Activated naive CD8-positive, alpha-beta T cell (primary cell): ENCODE results near the gene RAB3GAP2.
"Not testable (repeated sequence)": the region's sequence is repeated elsewhere in the genome, so short reads cannot be mapped to it uniquely, and the experiment has no call there.

ENCODE experiments used
- H3K27ac Mint-ChIP-seq: one replicate; pipeline ENCODE4 v1.8.0; 2021; ENCODE audit warnings: mixed read lengths
- H3K27me3 Mint-ChIP-seq: one replicate; pipeline ENCODE4 v1.8.0; 2021; ENCODE audit warnings: mixed read lengths
- H3K36me3 Mint-ChIP-seq: one replicate; pipeline ENCODE4 v1.8.0; 2021; ENCODE audit warnings: mixed read lengths
- H3K4me1 Mint-ChIP-seq: one replicate; pipeline ENCODE4 v1.8.0; 2021; ENCODE audit warnings: low read depth, mixed read lengths
- H3K4me3 Mint-ChIP-seq: one replicate; pipeline ENCODE4 v1.8.0; 2021; ENCODE audit warnings: mild to moderate bottlenecking, mixed read lengths
- H3K9me3 Mint-ChIP-seq: one replicate; pipeline ENCODE4 v1.8.0; 2021; ENCODE audit warnings: low read depth, mixed read lengths

Gene RAB3GAP2, protein sequence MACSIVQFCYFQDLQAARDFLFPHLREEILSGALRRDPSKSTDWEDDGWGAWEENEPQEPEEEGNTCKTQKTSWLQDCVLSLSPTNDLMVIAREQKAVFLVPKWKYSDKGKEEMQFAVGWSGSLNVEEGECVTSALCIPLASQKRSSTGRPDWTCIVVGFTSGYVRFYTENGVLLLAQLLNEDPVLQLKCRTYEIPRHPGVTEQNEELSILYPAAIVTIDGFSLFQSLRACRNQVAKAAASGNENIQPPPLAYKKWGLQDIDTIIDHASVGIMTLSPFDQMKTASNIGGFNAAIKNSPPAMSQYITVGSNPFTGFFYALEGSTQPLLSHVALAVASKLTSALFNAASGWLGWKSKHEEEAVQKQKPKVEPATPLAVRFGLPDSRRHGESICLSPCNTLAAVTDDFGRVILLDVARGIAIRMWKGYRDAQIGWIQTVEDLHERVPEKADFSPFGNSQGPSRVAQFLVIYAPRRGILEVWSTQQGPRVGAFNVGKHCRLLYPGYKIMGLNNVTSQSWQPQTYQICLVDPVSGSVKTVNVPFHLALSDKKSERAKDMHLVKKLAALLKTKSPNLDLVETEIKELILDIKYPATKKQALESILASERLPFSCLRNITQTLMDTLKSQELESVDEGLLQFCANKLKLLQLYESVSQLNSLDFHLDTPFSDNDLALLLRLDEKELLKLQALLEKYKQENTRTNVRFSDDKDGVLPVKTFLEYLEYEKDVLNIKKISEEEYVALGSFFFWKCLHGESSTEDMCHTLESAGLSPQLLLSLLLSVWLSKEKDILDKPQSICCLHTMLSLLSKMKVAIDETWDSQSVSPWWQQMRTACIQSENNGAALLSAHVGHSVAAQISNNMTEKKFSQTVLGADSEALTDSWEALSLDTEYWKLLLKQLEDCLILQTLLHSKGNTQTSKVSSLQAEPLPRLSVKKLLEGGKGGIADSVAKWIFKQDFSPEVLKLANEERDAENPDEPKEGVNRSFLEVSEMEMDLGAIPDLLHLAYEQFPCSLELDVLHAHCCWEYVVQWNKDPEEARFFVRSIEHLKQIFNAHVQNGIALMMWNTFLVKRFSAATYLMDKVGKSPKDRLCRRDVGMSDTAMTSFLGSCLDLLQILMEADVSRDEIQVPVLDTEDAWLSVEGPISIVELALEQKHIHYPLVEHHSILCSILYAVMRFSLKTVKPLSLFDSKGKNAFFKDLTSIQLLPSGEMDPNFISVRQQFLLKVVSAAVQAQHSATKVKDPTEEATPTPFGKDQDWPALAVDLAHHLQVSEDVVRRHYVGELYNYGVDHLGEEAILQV (N-terminal part only)

DNA sequence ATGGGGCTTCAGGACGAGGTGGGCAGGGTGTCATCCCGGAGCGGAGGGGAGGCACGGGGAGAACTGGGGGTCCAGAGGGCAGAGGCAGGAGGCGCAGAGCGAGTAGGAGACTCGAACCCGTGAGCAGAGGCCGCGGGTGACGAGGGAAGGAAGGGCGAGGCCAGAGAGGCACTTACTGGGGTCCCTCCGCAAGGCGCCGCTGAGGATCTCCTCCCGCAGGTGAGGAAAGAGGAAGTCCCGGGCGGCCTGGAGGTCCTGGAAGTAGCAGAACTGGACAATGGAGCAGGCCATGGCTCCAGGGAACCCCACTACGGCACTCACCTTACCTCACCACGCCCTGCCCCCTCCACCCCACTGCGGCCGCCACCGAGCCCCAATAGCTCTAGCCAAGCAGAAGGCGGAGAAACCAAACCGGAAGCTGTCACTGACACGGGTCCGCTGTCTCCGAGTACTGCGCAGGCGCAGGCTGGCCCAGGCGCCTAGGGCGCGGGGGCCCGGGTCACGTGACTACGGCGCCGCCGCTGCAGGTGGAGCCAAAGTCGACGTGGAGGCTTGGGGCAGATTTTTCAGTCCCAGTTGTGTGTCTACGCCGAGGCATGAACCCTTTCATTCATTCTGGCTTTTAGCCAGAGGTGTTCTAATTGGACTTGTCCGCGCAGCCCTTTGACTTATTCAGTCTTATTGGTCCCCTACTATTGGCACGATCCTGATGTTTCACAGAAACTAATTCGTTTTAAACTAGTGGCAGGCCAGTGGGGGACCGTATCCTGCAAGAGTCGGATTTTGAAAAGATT is at the start of gene RAB3GAP2:
RAB3GAP2 (minus strand) TSS at position 407 of the 794 bp plus-strand sequence; CDS start at position 291, 116 bp downstream.
- peaks cover 18% of the 10 kb centered on the region for H3K4me1 Mint-ChIP-seq
- H3K36me3 Mint-ChIP-seq: peaks cover 13% of the 10 kb centered on the region
- H3K27ac Mint-ChIP-seq: no peak within 1 kb of the TSS
- H3K4me3 Mint-ChIP-seq: no peak within 1 kb of the TSS
- H3K27me3 Mint-ChIP-seq: no peaks in the 10 kb centered on the region
- H3K9me3 Mint-ChIP-seq: no peaks in the 10 kb centered on the region

DNA sequence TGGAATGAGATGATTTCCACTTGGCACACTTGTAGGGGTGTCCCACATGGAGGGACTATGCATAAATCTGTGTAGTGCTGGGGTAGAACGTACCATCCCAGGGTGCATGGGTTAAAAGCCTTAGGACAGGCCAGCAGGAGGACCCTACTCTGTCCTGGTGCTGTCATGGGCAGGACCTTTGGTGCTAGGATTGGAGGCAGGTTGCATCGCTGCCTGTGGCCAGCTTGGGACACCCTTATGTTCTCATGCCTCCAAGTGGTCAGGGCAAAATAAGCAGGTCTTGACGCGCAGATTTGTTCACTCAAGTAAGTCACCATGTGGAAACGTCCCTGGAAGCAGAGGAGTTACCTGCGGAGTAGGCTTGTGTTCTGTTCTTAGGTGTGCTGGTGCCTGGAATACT is 49.5 kb upstream of the RAB3GAP2 start:
- Mint-ChIP-seq H3K27ac (no peak overlapping the region), H3K36me3 (no peaks in the 10 kb centered on the region), H3K27me3 (peaks cover 10% of the 10 kb centered on the region), H3K4me3 (no peak overlapping the region), H3K4me1 (no peaks in the 10 kb centered on the region), H3K9me3 (no peaks in the 10 kb centered on the region)

DNA sequence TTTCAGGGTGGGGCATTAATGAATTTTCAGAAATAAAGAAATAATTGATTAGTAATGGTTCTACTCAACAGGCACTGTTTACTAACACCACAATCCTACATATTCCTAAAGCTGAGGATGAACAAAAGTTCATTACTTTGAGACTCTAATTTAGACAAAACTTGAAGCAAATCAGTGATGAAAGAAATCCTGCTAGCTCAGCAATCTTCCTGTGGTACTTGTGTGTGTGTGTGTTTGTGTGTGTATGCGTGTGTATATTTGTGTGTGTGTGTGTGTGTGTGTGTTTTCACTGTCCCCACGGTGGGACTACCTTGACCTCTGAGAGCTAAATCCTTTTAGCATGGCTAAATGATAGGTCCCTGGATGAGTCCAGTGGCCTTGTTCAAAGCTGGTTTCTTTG is 48.5 kb upstream of the RAB3GAP2 start:
- H3K4me3 Mint-ChIP-seq: no peak overlapping the region
- H3K27ac Mint-ChIP-seq: no peak overlapping the region
- H3K4me1 Mint-ChIP-seq: no peaks in the 10 kb centered on the region
- H3K27me3 Mint-ChIP-seq: peaks cover 5% of the 10 kb centered on the region
- no peaks in the 10 kb centered on the region for H3K9me3 Mint-ChIP-seq
- no peaks in the 10 kb centered on the region for H3K36me3 Mint-ChIP-seq

DNA sequence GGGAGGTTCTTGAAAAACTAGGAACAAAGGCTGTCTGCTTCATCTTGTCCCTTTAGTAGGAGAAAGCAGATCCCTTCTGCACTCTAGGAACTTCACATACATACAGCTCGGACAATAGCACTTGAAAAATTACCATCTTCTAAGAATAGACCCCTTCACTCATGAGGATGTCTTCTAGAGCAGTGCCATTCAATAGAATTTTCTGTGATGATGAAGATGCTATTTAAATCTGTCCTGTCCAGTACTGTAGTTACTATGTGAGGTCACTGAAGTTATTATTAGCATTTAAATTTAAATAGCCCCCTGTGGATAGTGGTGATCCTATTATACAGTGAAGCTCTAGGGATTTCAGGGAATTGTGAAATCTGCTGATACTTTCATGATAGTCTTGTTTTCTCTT is 46.4 kb upstream of the RAB3GAP2 start:
- Mint-ChIP-seq H3K27me3 (peaks cover 2% of the 10 kb centered on the region), H3K4me3 (no peak overlapping the region), H3K36me3 (no peaks in the 10 kb centered on the region), H3K27ac (no peak overlapping the region), H3K9me3 (no peaks in the 10 kb centered on the region), H3K4me1 (no peaks in the 10 kb centered on the region)

DNA sequence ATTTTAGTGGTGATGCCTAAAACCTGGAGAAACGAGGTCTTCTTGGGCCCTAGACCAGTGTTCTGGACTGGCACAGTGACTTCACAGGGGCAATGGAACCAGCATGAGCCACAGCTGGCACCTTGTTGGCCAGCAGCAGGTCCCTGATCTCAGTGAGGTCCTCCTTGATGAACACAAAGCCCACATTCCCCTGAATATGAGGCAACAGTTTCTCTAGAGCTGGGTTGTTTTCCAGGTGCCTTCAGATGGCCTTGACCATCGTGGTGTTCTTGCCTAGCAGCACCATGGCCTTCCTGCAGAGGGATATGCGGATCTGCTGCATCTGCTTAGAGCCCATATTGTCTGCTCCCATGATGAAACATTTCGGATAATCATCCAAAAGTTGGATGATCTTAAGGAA is 44.9 kb upstream of the RAB3GAP2 start:
- no peaks in the 10 kb centered on the region for H3K4me1 Mint-ChIP-seq
- peaks cover 2% of the 10 kb centered on the region for H3K27me3 Mint-ChIP-seq
- no peak overlapping the region for H3K27ac Mint-ChIP-seq
- H3K9me3 Mint-ChIP-seq: no peaks in the 10 kb centered on the region
- H3K4me3 Mint-ChIP-seq: no peak overlapping the region
- H3K36me3 Mint-ChIP-seq: no peaks in the 10 kb centered on the region

DNA sequence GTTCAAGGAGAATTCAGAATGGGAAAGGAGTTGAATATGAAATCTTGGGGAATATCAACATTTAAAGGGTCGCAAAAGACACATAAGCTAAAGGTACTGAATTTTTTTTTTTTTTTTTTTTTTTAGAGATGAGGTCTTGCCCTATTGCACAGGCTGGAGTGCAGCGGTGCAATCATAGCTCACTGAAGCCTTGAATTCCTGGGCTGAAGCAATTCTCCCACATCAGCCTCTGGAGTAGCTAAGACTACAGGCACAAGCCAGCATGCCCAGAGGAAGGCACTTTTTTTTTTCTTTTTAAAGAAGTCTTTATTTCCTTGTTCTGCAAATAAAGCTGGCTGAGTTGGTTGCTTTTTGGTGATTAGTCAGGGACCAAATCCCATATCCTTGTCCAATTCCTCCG is 44.1 kb upstream of the RAB3GAP2 start:
- Mint-ChIP-seq H3K36me3 (no peaks in the 10 kb centered on the region), H3K27me3 (no peaks in the 10 kb centered on the region), H3K27ac (no peak overlapping the region), H3K9me3 (no peaks in the 10 kb centered on the region), H3K4me1 (no peaks in the 10 kb centered on the region), H3K4me3 (no peak overlapping the region)

DNA sequence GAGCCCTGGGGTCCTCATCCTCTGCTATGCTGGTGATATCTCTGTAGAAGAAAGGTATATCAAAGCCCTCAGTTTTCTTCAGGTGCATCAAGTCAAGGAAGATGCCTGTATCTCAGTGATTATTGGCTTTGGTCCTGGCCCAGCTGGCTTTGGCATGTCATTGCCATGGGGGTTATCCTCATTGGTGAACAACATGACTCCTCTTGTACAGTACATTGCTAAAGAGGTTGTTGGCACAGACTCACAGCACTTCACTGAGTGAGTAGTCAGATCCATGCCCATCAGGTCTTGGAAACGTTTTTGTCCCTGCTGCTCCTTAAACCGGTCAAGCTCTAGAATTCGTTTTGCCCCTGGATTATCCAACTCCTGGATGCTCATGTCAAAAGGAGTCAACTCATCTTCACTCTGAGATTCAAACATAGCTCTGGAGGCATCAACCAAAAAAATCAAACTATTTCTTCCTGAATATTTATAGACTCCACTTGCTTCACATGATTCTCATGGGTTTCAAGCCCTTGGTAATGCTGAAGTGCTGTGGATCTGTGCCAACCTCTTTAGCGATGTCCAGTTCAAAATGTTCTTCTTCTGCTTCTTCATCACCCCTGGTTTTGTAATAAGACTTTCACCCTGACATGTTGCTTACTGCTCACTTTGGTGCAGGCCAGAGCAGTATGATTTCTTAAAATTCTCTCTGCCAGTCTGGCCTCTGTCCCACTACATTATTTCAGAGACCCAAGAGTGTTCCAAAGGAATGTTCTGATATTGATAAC is 43.0 kb upstream of the RAB3GAP2 start:
- Mint-ChIP-seq H3K27ac (no peak overlapping the region), H3K4me3 (no peak overlapping the region), H3K4me1 (no peaks in the 10 kb centered on the region), H3K36me3 (no peaks in the 10 kb centered on the region), H3K9me3 (no peaks in the 10 kb centered on the region), H3K27me3 (no peaks in the 10 kb centered on the region)

DNA sequence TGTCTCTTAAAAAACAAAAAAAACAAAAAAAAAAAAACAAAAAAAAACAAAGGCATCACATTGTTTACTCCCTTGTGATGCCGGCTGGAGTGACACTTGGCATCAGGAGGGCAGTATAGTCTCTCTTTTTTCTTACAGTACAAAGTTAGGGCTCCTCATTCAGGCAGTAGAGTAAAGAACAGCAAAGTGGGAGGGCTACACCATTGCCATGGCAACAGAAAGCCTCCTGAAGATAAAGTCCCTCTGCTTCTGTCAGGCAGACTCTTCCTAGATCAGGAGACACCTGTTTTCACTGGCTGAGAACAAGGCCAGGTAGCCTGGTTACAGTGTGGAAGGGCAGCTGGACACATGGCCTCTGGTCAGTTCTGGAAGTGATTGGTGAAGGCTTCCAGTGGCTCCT is 41.3 kb upstream of the RAB3GAP2 start:
- Mint-ChIP-seq H3K4me1 (no peaks in the 10 kb centered on the region), H3K4me3 (no peak overlapping the region), H3K9me3 (no peaks in the 10 kb centered on the region), H3K36me3 (no peaks in the 10 kb centered on the region), H3K27me3 (no peaks in the 10 kb centered on the region), H3K27ac (no peak overlapping the region)

DNA sequence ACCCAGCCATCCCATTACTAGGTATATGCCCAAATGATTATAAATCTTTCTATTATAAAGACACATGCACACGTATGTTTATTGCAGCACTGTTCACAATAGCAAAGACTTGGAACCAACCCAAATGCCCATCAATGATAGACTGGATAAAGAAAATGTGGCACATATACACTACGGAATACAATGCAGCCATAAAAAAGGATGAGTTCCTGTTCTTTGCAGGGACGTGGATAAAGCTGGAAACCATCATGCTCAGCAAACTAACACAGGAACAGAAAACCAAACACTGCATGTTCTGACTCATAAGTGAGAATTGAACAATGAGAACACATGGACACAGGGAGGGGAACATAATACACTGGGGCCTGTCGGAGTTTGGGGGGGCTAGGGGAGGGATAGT is 37.9 kb upstream of the RAB3GAP2 start:
- not testable (repeated sequence) for H3K36me3 Mint-ChIP-seq, H3K27ac Mint-ChIP-seq, H3K4me3 Mint-ChIP-seq, H3K4me1 Mint-ChIP-seq, H3K27me3 Mint-ChIP-seq, H3K9me3 Mint-ChIP-seq

DNA sequence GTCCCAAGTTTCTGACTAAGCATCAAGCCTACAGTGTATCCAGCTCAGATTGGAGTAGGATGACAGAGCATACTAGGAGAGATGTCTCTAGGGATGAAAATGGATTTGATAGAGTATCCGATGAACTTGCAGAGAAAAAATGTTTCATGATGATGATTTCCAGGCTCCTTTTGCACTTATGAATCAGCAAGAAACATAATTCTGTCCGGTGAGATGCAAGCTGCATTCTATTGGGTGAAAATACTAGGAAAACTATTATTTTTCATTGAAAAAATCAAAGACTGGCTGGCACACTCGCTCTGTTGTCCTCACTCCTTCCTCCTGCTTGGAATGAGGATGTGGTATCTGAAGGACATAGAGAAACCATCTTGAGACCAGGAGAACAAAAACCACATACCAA is 35.4 kb upstream of the RAB3GAP2 start:
- Mint-ChIP-seq H3K27ac (no peak overlapping the region), H3K4me1 (no peaks in the 10 kb centered on the region), H3K27me3 (peaks cover 15% of the 10 kb centered on the region), H3K4me3 (no peak overlapping the region), H3K9me3 (peaks cover 5% of the 10 kb centered on the region), H3K36me3 (peaks cover 3% of the 10 kb centered on the region)

DNA sequence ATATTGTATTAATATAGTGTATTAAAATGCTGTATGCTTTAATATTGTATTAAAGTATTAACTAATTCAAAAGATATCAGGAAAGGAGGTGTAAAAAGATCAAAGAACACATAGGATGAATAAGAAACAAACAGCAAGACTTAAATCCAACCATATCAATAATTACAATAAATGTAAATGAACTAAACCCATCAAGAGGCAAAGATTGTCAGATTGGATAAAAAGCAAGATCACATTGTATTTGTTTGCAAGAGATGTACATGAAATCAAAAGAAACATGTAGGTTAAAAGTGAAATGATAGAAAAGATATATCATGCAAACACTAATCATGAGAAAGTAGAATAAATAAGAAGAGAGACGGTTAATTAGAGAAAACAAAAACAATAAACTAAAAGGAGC is 34.1 kb upstream of the RAB3GAP2 start:
- no peaks in the 10 kb centered on the region for H3K4me1 Mint-ChIP-seq
- H3K27me3 Mint-ChIP-seq: peaks cover 16% of the 10 kb centered on the region
- H3K4me3 Mint-ChIP-seq: no peak overlapping the region
- peaks cover 5% of the 10 kb centered on the region for H3K9me3 Mint-ChIP-seq
- H3K36me3 Mint-ChIP-seq: peaks cover 3% of the 10 kb centered on the region
- H3K27ac Mint-ChIP-seq: no peak overlapping the region

DNA sequence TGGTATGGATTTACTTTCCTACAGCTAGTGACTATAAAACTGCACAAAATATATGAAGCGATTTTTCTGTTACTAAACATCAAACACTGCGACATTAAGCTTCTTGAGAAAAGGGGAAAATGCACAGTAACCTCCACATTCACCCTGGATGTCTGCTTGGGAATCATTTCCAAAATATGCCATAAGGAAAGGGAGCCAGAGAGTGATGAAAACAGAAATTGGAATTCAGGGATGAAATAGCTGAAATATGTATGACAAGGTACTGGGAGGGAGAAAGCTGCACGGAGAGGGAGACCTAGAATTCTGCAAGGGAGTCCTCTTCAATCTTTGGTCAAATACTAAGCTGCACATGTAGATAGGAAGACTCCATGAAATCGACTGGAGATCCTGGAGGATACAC is 31.6 kb upstream of the RAB3GAP2 start:
- Mint-ChIP-seq H3K27me3 (peaks cover 16% of the 10 kb centered on the region), H3K27ac (no peak overlapping the region), H3K9me3 (peaks cover 5% of the 10 kb centered on the region), H3K4me3 (no peak overlapping the region), H3K36me3 (peaks cover 3% of the 10 kb centered on the region), H3K4me1 (no peaks in the 10 kb centered on the region)

DNA sequence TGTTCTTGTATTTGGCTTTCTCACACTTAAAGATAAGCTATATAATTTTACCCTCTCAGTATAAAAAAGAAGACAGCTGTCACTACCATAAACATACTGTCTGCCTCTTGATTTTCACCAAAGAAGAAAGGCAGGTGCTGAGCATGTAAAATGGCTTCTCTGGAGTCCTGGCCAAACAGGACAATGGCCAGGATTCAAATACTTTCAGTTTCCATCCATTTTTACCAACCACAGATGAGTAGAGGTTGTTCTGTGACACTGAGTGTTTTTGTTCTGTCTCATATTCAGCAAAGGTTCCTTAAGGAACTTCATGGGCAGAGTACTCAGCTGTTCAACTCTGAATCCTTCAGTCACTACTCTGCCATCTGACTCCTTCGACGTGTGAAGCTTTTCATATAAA is 29.4 kb upstream of the RAB3GAP2 start:
- H3K4me3 Mint-ChIP-seq: no peak overlapping the region
- H3K27ac Mint-ChIP-seq: no peak overlapping the region
- peaks cover 4% of the 10 kb centered on the region for H3K9me3 Mint-ChIP-seq
- H3K36me3 Mint-ChIP-seq: peaks cover 3% of the 10 kb centered on the region
- peaks cover 14% of the 10 kb centered on the region for H3K27me3 Mint-ChIP-seq
- H3K4me1 Mint-ChIP-seq: no peaks in the 10 kb centered on the region
